Neural cell (in vitro differentiated cells): ENCODE data around the gene HM13.

Source experiments
- CTCF ChIP-seq: fragments of 450-650 bp; IDR thresholded peaks from 2 replicates; pipeline ENCODE4 v1.5.1; 2014; ENCODE audit warnings: antibody characterized with exemption, mild to moderate bottlenecking, moderate library complexity; ENCODE audit not compliant: poor library complexity, severe bottlenecking
- EP300 ChIP-seq: fragments of 450-650 bp; conservative IDR thresholded peaks from 2 replicates; pipeline ENCODE4 v1.6.1; 2014; ENCODE audit warnings: antibody characterized with exemption, mild to moderate bottlenecking, moderate library complexity; ENCODE audit not compliant: poor library complexity, severe bottlenecking
- EZH2 ChIP-seq: fragments of 200-600, 300-800 bp; shearing (Covaris generic), sonication (generic); IDR thresholded peaks from 2 replicates; pipeline ENCODE4 v1.6.1; 2014; ENCODE audit warnings: antibody characterized with exemption, low read length, borderline replicate concordance, mild to moderate bottlenecking; ENCODE audit not compliant: insufficient read depth, poor library complexity, severe bottlenecking
- POLR2AphosphoS5 ChIP-seq: IDR thresholded peaks from 2 replicates; pipeline ENCODE4 v1.6.1; 2012
- RAD21 ChIP-seq: fragments of 450-650 bp; conservative IDR thresholded peaks from 2 replicates; pipeline ENCODE4 v1.6.1; 2014; ENCODE audit warnings: antibody characterized with exemption, mild to moderate bottlenecking, moderate library complexity
- REST ChIP-seq: IDR thresholded peaks from 2 replicates; pipeline ENCODE4 v1.6.1; 2012; ENCODE audit warnings: borderline replicate concordance
- SMC3 ChIP-seq: fragments of 450-650 bp; conservative IDR thresholded peaks from 2 replicates; pipeline ENCODE4 v1.6.1; 2014; ENCODE audit warnings: antibody characterized with exemption, mild to moderate bottlenecking, moderate library complexity; ENCODE audit not compliant: poor library complexity
- TAF1 ChIP-seq: IDR thresholded peaks from 2 replicates; pipeline ENCODE4 v1.6.1; 2012; ENCODE audit warnings: low read depth

GRCh38 chr20:31550099-31550498 is 35.9 kb downstream of the HM13 start:
- TF ChIP-seq TAF1 (no peak), POLR2AphosphoS5 (no peak), REST (no peak), CTCF (no peak), EP300 (no peak), RAD21 (no peak), EZH2 (no peak), SMC3 (no peak)
